K562 (cell line): ENCODE results near the gene MMP19. TPM values are rescaled to one million over a fixed set of nuclear protein-coding genes. Genes with fewer than 3 reads are reported as not detected.
A peak's percentile ranks its signal among the peaks of the same experiment; 100 is the strongest.

ENCODE experiments used
- ARID3A ChIP-seq: IDR thresholded peaks from 2 replicates; pipeline ENCODE4 v1.6.1; 2012; ENCODE audit warnings: low read depth, low read length, improper control_type of control experiment, borderline replicate concordance
- ATF1 ChIP-seq, 2 experiments: fragments of 450-650 bp in 1 of 2; IDR thresholded peaks; 2 replicates each; pipeline ENCODE4 v1.6.1; 2016; ENCODE audit warnings: missing compliant biosample characterization in 1 of 2, missing genetic modification characterization in 1 of 2
- ATF3 ChIP-seq, 2 experiments: fragments of 450-650 bp in 1 of 2; sonication (generic) in 1 of 2; formaldehyde crosslinking in 1 of 2; IDR thresholded peaks in 1 of 2; conservative IDR thresholded peaks in 1 of 2; 2 replicates each; pipeline versions ENCODE4 v1.6.1 to v1.8.1; 2016 to 2023; ENCODE audit warnings: mild to moderate bottlenecking in 2 of 2, moderate library complexity in 2 of 2, inconsistent platforms in 1 of 2, missing genetic modification reagents in 1 of 2
- ELK1 ChIP-seq: sonication (generic); formaldehyde crosslinking; IDR thresholded peaks from 2 replicates; pipeline ENCODE4 v1.8.1; 2022; ENCODE audit warnings: missing genetic modification reagents
- ELK3 ChIP-seq: fragments of 450-650 bp; formaldehyde crosslinking; IDR thresholded peaks from 2 replicates; pipeline ENCODE4 v1.4.0; 2020; ENCODE audit warnings: mild to moderate bottlenecking
- FOS ChIP-seq: IDR thresholded peaks from 3 replicates; pipeline ENCODE4 v1.6.1; 2011; ENCODE audit not compliant: insufficient read length; ENCODE audit errors: extremely low read depth
- FOXP1 ChIP-seq: sonication (generic); formaldehyde crosslinking; IDR thresholded peaks from 2 replicates; pipeline ENCODE4 v1.8.0; 2022; ENCODE audit warnings: mild to moderate bottlenecking, missing genetic modification reagents
- GATA2 ChIP-seq: sonication (generic); formaldehyde crosslinking; IDR thresholded peaks from 2 replicates; pipeline ENCODE4 v1.4.0; 2020; ENCODE audit warnings: mild to moderate bottlenecking, missing genetic modification reagents
- MTA1 ChIP-seq: fragments of 450-650 bp; IDR thresholded peaks from 2 replicates; pipeline ENCODE4 v1.6.1; 2017; ENCODE audit warnings: borderline replicate concordance
- RNF219 ChIP-seq: fragments of 250-450 bp; sonication (Bioruptor Pico); IDR thresholded peaks from 2 replicates; pipeline ENCODE4 v1.5.0; 2022; ENCODE audit warnings: mild to moderate bottlenecking
- RUNX1 ChIP-seq: sonication (generic); IDR thresholded peaks from 2 replicates; pipeline ENCODE4 v1.6.1; 2016; ENCODE audit warnings: antibody characterized with exemption, low read depth
- SFPQ ChIP-seq: fragments of 200-400 bp; formaldehyde crosslinking; IDR thresholded peaks from 2 replicates; pipeline ENCODE4 v1.6.1; 2017; ENCODE audit warnings: mild to moderate bottlenecking, low read depth, low read length, moderate library complexity
- SMAD3 ChIP-seq: fragments of 450-650 bp; formaldehyde crosslinking; conservative IDR thresholded peaks from 2 replicates; pipeline ENCODE4 v1.4.0; 2020; ENCODE audit warnings: mild to moderate bottlenecking
- TFAM ChIP-seq: fragments of 250-450 bp; sonication (Bioruptor Pico); conservative IDR thresholded peaks from 2 replicates; pipeline ENCODE4 v1.5.0; 2021; ENCODE audit warnings: mild to moderate bottlenecking, moderate library complexity
- ZBTB12 ChIP-seq: fragments of 250-450 bp; sonication (Bioruptor Pico); IDR thresholded peaks from 2 replicates; pipeline ENCODE4 v1.4.0; 2020
- ZNF140 ChIP-seq: fragments of 250-450 bp; sonication (Bioruptor Pico); IDR thresholded peaks from 2 replicates; pipeline ENCODE4 v1.8.0; 2021; ENCODE audit warnings: moderate library complexity, mild to moderate bottlenecking, inconsistent platforms
- polyA plus RNA-seq, 8 experiments: library from polyadenylated mRNA; depleted of rRNA in 4 of 8; stranded (reverse) in 5 of 8; unstranded in 3 of 8; fragments of >200 nt; fragmentation: Nextera tagmentation in 2 of 8; fragmentation: Illumina TruSeq in 1 of 8; extraction: Ambion mirVana in 2 of 8; extraction: Trizol in 1 of 8; gene quantifications; 2 replicates each; pipeline versions ENCODE4 v1.2.1 to v1.2.3, GENCODE V29; 2011 to 2014; ENCODE audit warnings: inconsistent platforms in 1 of 8, missing spikeins in 1 of 8
- total RNA-seq, 7 experiments: library from RNA; depleted of rRNA in 6 of 7; stranded (reverse); fragments of >200 nt in 6 of 7; fragmentation: Illumina TruSeq in 2 of 7; extraction: Trizol in 2 of 7; gene quantifications; 2 replicates each; pipeline versions ENCODE4 v1.2.1 to v1.2.3, GENCODE V29; 2011 to 2021; ENCODE audit warnings: low replicate concordance in 1 of 7

The MMP19 gene
- total and polyA plus RNA-seq, 9 of the 15 experiments (the other 6 are each of a cell fraction or from before 2014, with no cell fraction given), result 0.14 to 1.6 (median 0.66) TPM

- TF ChIP-seq RNF219 (CRISPR knock-in tag), result no peak
- TF ChIP-seq FOXP1 (CRISPR knock-in tag), result no peak
- peak; percentile 56; the same call in 1 of the 2 replicates for TF ChIP-seq MTA1
- no peak for TF ChIP-seq RUNX1
- TF ChIP-seq ZBTB12 (CRISPR knock-in tag), result no peak
- TF ChIP-seq FOS, result no peak
- no peak for TF ChIP-seq ELK1 (CRISPR knock-in tag)
- TF ChIP-seq ATF1 (CRISPR knock-in tag; IDR thresholded peaks at IDR 0.05), result no peak
- TF ChIP-seq ATF1 (tag; IDR thresholded peaks at IDR 0.05), result no peak
- TF ChIP-seq SMAD3 (CRISPR knock-in tag), result no peak
- TF ChIP-seq TFAM, result no peak
- no peak for TF ChIP-seq ARID3A
- no peak for TF ChIP-seq SFPQ
- TF ChIP-seq ZNF140 (CRISPR knock-in tag), result no peak
- no peak for TF ChIP-seq ATF3 (IDR thresholded peaks at IDR 0.05)
- no peak for TF ChIP-seq ATF3 (CRISPR knock-in tag; conservative IDR thresholded peaks at IDR 0.05)
- TF ChIP-seq ELK3 (CRISPR knock-in tag), result no peak
- peak; percentile 83 for TF ChIP-seq GATA2 (CRISPR knock-in tag)
Observed at GRCh38 chr12:55852740-55853139, 10.0 kb upstream of the MMP19 start (continued).
